Neutrophil (primary cell): Measurements from ENCODE around the gene CACNA2D3.

Source experiments
- H3K27ac ChIP-seq: fragments of 200-600 bp; sonication (generic); 2 replicates; pipeline ENCODE4 v1.5.1; 2016; ENCODE audit warnings: mild to moderate bottlenecking, moderate library complexity
- H3K27me3 ChIP-seq: fragments of 200-600 bp; sonication (generic); 2 replicates; pipeline ENCODE4 v1.6.0; 2016; ENCODE audit warnings: mild to moderate bottlenecking
- H3K36me3 ChIP-seq: fragments of 200-600 bp; sonication (generic); 2 replicates; pipeline ENCODE4 v1.5.1; 2017
- H3K4me1 ChIP-seq, 2 experiments: fragments of 200-600 bp in 1 of 2; sonication (generic) in 1 of 2; 1 replicate in 1 of 2; 2 replicates in 1 of 2; pipeline versions ENCODE4 v1.5.1 to v1.6.1; 2013 to 2016; ENCODE audit warnings: low read depth in 1 of 2, low read length in 1 of 2, mild to moderate bottlenecking in 1 of 2, moderate library complexity in 1 of 2; ENCODE audit not compliant: control insufficient read depth in 1 of 2, insufficient read depth in 1 of 2
- H3K4me3 ChIP-seq, 2 experiments: fragments of 200-600 bp in 1 of 2; sonication (generic) in 1 of 2; 1 replicate in 1 of 2; 2 replicates in 1 of 2; pipeline ENCODE4 v1.5.1; 2013 to 2016; ENCODE audit warnings: low read depth in 1 of 2, low read length in 1 of 2, mild to moderate bottlenecking in 1 of 2, moderate library complexity in 1 of 2
- H3K9me3 ChIP-seq: fragments of 200-600 bp; sonication (generic); 2 replicates; pipeline ENCODE4 v1.5.1; 2016
- CTCF ChIP-seq: fragments of 200-600 bp; sonication (generic); IDR thresholded peaks from 2 replicates; pipeline ENCODE4 v1.5.1; 2016; ENCODE audit warnings: antibody characterized with exemption

The CACNA2D3 gene

GRCh38 chr3:54731732-54732445, 609.5 kb downstream of the CACNA2D3 start:
- Histone ChIP-seq H3K4me1 (no peaks in the 10 kb centered on the region), H3K27me3 (no peaks in the 10 kb centered on the region), H3K27ac (no peak overlapping the region), H3K36me3 (no peaks in the 10 kb centered on the region), H3K4me3 (no peak overlapping the region), H3K9me3 (no peaks in the 10 kb centered on the region)
- no peak for TF ChIP-seq CTCF

DNA sequence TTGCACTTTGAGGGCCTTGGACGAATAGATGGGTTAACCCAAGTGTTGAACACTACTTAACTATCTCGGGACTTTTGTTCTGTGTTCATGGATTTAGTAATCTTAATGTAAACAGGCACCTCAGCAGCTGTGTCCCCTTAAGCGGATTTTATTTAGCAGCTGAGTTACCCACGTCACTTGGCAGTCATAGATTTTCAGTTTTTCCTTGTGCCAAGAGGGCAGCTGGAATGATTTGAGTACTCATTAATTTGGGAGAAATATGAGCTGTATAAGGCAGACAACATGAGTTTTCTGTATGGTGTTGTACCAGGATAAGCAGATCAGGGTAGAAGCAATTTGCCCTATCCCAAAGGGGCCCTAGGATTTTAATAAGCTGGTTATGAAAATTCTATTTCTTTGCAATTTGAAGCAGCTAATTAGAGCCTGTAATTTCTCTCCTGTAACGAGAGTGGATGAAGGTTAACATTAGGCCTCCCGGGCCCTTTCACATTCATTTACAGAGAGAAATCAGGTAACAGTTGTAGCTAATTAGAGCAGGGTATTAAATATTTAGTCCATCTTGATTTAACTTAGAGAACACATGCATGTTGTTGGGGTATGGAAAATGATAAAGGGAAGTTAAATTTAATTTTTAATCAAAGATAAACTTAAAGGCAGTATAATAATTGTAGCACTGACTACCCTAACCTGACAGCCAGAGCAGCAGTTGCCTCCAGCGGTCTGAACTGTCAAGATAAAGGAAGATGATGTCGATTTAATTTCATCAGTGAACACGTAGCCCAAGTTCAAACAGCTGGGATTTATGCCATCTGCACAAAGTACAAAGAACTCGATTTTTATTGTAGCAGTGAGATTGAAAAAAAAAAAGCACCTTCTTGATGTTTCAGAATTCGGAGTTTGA, 611.0 kb downstream of the CACNA2D3 start:
- no peaks in the 10 kb centered on the region for H3K4me1 ChIP-seq
- H3K4me3 ChIP-seq, result no peak overlapping the region
- no peaks in the 10 kb centered on the region for H3K36me3 ChIP-seq
- H3K27me3 ChIP-seq, result no peaks in the 10 kb centered on the region
- H3K9me3 ChIP-seq, result no peaks in the 10 kb centered on the region
- TF ChIP-seq CTCF, result no peak
- H3K27ac ChIP-seq, result no peak overlapping the region

DNA sequence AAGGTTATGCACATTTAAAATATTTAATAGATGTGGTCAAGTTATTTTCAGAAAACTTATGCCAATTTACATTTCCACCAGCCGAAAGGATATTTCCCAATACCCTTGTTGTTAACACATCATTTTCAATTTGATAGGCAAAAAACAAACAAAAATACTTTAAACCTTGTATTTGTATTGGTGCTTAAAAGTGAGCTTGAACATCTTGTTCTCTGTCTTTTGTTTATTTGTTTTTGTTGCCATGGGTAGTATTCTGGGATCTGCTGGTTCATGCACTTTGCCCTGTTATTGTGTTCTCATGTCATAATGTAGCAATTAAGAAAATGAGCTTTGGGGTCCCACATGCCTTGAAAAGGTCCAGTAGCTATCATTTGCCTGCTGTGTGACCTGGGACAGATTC, 614.1 kb downstream of the CACNA2D3 start:
- Histone ChIP-seq H3K9me3 (no peaks in the 10 kb centered on the region), H3K27ac (no peak overlapping the region), H3K4me3 (no peak overlapping the region), H3K27me3 (no peaks in the 10 kb centered on the region), H3K36me3 (no peaks in the 10 kb centered on the region), H3K4me1 (no peaks in the 10 kb centered on the region)
- no peak for TF ChIP-seq CTCF

DNA sequence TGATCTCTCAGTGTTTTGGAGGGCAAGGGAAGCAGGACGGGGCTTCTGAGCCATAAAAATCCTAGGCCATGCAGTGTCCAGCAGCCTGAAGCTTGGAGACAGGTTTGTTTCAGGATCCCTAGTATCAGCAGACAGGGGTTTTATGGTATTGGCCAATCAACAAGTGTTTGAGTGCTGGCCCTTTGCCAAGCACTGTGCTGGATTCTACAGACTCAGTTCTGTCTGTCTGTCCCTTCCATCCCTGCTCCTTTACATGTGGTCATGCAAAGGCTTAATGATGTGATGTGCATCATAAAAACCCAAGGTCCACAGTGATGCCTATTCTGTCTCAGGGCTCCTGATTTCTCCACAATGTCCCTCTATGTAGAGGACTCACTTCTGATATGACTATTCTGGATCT, 621.4 kb downstream of the CACNA2D3 start:
- H3K27me3 ChIP-seq, result no peaks in the 10 kb centered on the region
- no peaks in the 10 kb centered on the region for H3K4me1 ChIP-seq
- no peaks in the 10 kb centered on the region for H3K9me3 ChIP-seq
- no peak overlapping the region for H3K27ac ChIP-seq
- no peak overlapping the region for H3K4me3 ChIP-seq
- no peak for TF ChIP-seq CTCF
- no peaks in the 10 kb centered on the region for H3K36me3 ChIP-seq

- no peaks in the 10 kb centered on the region for H3K27me3 ChIP-seq
- TF ChIP-seq CTCF, result no peak
- H3K36me3 ChIP-seq, result no peaks in the 10 kb centered on the region
- no peaks in the 10 kb centered on the region for H3K9me3 ChIP-seq
- no peaks in the 10 kb centered on the region for H3K4me1 ChIP-seq
- H3K27ac ChIP-seq, result no peak overlapping the region
- H3K4me3 ChIP-seq, result no peak overlapping the region
Measured at GRCh38 chr3:54744291-54744690, 621.9 kb downstream of the CACNA2D3 start.
